CD14-positive monocyte (primary cell): ENCODE measurements around the gene KCTD19. TPM values are rescaled to one million over a fixed set of nuclear protein-coding genes. Genes with fewer than 3 reads are reported as not detected.

Experiments
- DNase-seq, 3 donors: peaks; one replicate each; pipeline ENCODE4 v3.0.0-alpha.2; 2011 to 2022
- H2AFZ ChIP-seq: 2 replicates; pipeline ENCODE4 v1.6.0; 2012; ENCODE audit warnings: mild to moderate bottlenecking, low read depth, low read length, inconsistent platforms; ENCODE audit not compliant: insufficient read depth, poor library complexity, severe bottlenecking
- H3K27ac ChIP-seq, 2 donors: 1 replicate in 1 of 2; 2 replicates in 1 of 2; pipeline ENCODE4 v1.5.1; 2012 to 2013; ENCODE audit warnings: low read length in 2 of 2, control low read depth in 1 of 2, inconsistent platforms in 1 of 2, low read depth in 1 of 2, mild to moderate bottlenecking in 1 of 2
- H3K27me3 ChIP-seq, 2 donors: one replicate each; pipeline versions ENCODE4 v1.6.0 to v1.6.1; 2011 to 2013; ENCODE audit warnings: low read length in 2 of 2; ENCODE audit not compliant: control insufficient read depth in 2 of 2, insufficient read depth in 2 of 2
- H3K36me3 ChIP-seq, 2 donors: replicated peaks in 1 of 2; 1 replicate in 1 of 2; 2 replicates in 1 of 2; pipeline versions ENCODE4 v1.5.1 to v1.6.1; 2012 to 2013; ENCODE audit warnings: low read length in 2 of 2, control low read depth in 1 of 2, inconsistent platforms in 1 of 2, mild to moderate bottlenecking in 1 of 2; ENCODE audit not compliant: insufficient read depth in 2 of 2, control insufficient read depth in 1 of 2
- H3K4me1 ChIP-seq, 2 donors: 1 replicate in 1 of 2; 2 replicates in 1 of 2; pipeline versions ENCODE4 v1.5.1 to v1.6.1; 2012 to 2013; ENCODE audit warnings: low read length in 2 of 2, control low read depth in 1 of 2, inconsistent platforms in 1 of 2, mild to moderate bottlenecking in 1 of 2, moderate library complexity in 1 of 2; ENCODE audit not compliant: insufficient read depth in 2 of 2, control insufficient read depth in 1 of 2
- H3K4me2 ChIP-seq: replicated peaks from 2 replicates; pipeline ENCODE3; 2012; ENCODE audit warnings: low read length, moderate library complexity, mild to moderate bottlenecking; ENCODE audit not compliant: poor library complexity, severe bottlenecking; ENCODE audit errors: extremely low read depth
- H3K4me3 ChIP-seq, 3 experiments: fragments of 200-600 bp in 1 of 3; sonication (generic) in 1 of 3; replicated peaks in 1 of 3; 1 replicate in 2 of 3; 2 replicates in 1 of 3; pipeline ENCODE4 v1.5.1; 2011 to 2013; ENCODE audit warnings: low read length in 3 of 3, mild to moderate bottlenecking in 3 of 3, control low read depth in 2 of 3, low read depth in 2 of 3, inconsistent platforms in 1 of 3, moderate library complexity in 1 of 3
- H3K79me2 ChIP-seq: 2 replicates; pipeline ENCODE4 v1.6.0; 2012; ENCODE audit warnings: mild to moderate bottlenecking, control low read depth, inconsistent platforms, low read length, moderate library complexity; ENCODE audit not compliant: insufficient read depth
- H3K9ac ChIP-seq: 2 replicates; pipeline ENCODE4 v1.6.0; 2017; ENCODE audit warnings: low read length, mild to moderate bottlenecking; ENCODE audit not compliant: insufficient read depth, poor library complexity, severe bottlenecking
- H3K9me3 ChIP-seq, 2 donors: replicated peaks in 1 of 2; 1 replicate in 1 of 2; 2 replicates in 1 of 2; pipeline versions ENCODE4 v1.5.1 to v1.6.1; 2012 to 2013; ENCODE audit warnings: low read length in 2 of 2, control low read depth in 1 of 2; ENCODE audit not compliant: control insufficient read depth in 1 of 2, insufficient read depth in 1 of 2
- H4K20me1 ChIP-seq: 2 replicates; pipeline ENCODE4 v1.6.0; 2012; ENCODE audit warnings: mild to moderate bottlenecking, low read length, control low read depth, moderate library complexity; ENCODE audit not compliant: insufficient read depth
- H3K27ac Mint-ChIP-seq, 7 donors: one replicate each; pipeline ENCODE4 v1.8.0; 2020; ENCODE audit warnings: mild to moderate bottlenecking in 7 of 7, mixed read lengths in 7 of 7, moderate library complexity in 6 of 7, inconsistent platforms in 2 of 7
- H3K27me3 Mint-ChIP-seq, 3 donors: one replicate each; pipeline ENCODE4 v1.8.0; 2021 to 2022; ENCODE audit warnings: low read depth in 3 of 3, mild to moderate bottlenecking in 3 of 3, mixed read lengths in 3 of 3, moderate library complexity in 3 of 3, inconsistent platforms in 1 of 3
- H3K36me3 Mint-ChIP-seq, 2 donors: one replicate each; pipeline ENCODE4 v1.8.0; 2020; ENCODE audit warnings: mixed read lengths in 2 of 2, inconsistent platforms in 1 of 2, mild to moderate bottlenecking in 1 of 2
- H3K4me1 Mint-ChIP-seq: one replicate; pipeline ENCODE4 v1.8.0; 2020; ENCODE audit warnings: mild to moderate bottlenecking, mixed read lengths
- H3K4me3 Mint-ChIP-seq, 2 donors: one replicate each; pipeline ENCODE4 v1.8.0; 2020; ENCODE audit warnings: mild to moderate bottlenecking in 2 of 2, mixed read lengths in 2 of 2, moderate library complexity in 1 of 2
- H3K9me3 Mint-ChIP-seq, 7 donors: one replicate each; pipeline ENCODE4 v1.8.0; 2020 to 2022; ENCODE audit warnings: mixed read lengths in 7 of 7, mild to moderate bottlenecking in 6 of 7, moderate library complexity in 6 of 7, inconsistent platforms in 2 of 7
- CTCF ChIP-seq: fragments of 200-600 bp; IDR thresholded peaks from one replicate; pipeline ENCODE4 v1.8.0; 2022; ENCODE audit warnings: antibody characterized with exemption, mild to moderate bottlenecking
- WGBS: methylation state at CpG from one replicate; pipeline ENCODE4 v1.1.5; 2013; ENCODE audit warnings: missing lambda C conversion rate; ENCODE audit not compliant: insufficient coverage; 5-methylcytosine and 5-hydroxymethylcytosine counted together
- intact Hi-C, 2 donors: fragments of 100-400 bp; cut with micrococcal nuclease; formaldehyde crosslinking; loops; one replicate each; pipeline versions ENCODE4 v1.15.0 to v1.15.1; 2023
- polyA plus RNA-seq, 3 donors: library from polyadenylated mRNA; depleted of rRNA in 1 of 3; unstranded in 2 of 3; stranded (reverse) in 1 of 3; fragments of 300-500 nt in 2 of 3; fragments of >200 nt in 1 of 3; fragmentation: Illumina TruSeq in 2 of 3; gene quantifications; 1 replicate in 2 of 3; 2 replicates in 1 of 3; pipeline ENCODE4 v1.2.3, GENCODE V29; 2012 to 2021

Gene KCTD19
- polyA plus RNA-seq, 3 donors: not detected

GRCh38 chr16:67326115-67326471 is 448 bp downstream of the KCTD19 start:
- H4K20me1 ChIP-seq: no peaks in the 10 kb centered on the region
- peak overlapping the region; percentile 66 for H3K4me2 ChIP-seq
- H3K9ac ChIP-seq: peak overlapping the region; percentile 11
- no peak overlapping the region for H3K27ac ChIP-seq
- peaks cover 26 to 32% of the 10 kb centered on the region in 2 donors for H3K4me1 ChIP-seq
- no peaks in the 10 kb centered on the region for H3K9me3 ChIP-seq
- Mint-ChIP-seq H3K9me3 (peaks cover 0 to 4% (median 0%) of the 10 kb centered on the region in 7 donors), H3K27ac (peak overlapping the region in 2 of 7 donors; percentile 2 to 83), H3K4me3 (peak overlapping the region; percentile 75 to 94), H3K27me3 (peaks cover 20 to 24% (median 23%) of the 10 kb centered on the region in 3 donors), H3K36me3 (peaks cover 2 to 3% of the 10 kb centered on the region in 2 donors), H3K4me1 (peaks cover 29% of the 10 kb centered on the region)
- peak overlapping the region in 2 of 3 experiments; percentile 27 to 58 for H3K4me3 ChIP-seq
- no peaks in the 10 kb centered on the region for H3K79me2 ChIP-seq
- 16% methylated on average over 9 of the region's 11 CpGs for WGBS
- DNase-seq: no peak
- H2AFZ ChIP-seq: peak overlapping the region; percentile 78
- no peaks in the 10 kb centered on the region for H3K36me3 ChIP-seq
- H3K27me3 ChIP-seq: peaks cover 0 to 9% of the 10 kb centered on the region in 2 donors
- no peak for TF ChIP-seq CTCF
- intact Hi-C loops: no loop called here

GRCh38 chr16:67317853-67318252 is 8.7 kb downstream of the KCTD19 start:
- intact Hi-C loops: no loop called here
- Mint-ChIP-seq H3K27me3 (peaks cover 4 to 12% (median 4%) of the 10 kb centered on the region in 3 donors), H3K36me3 (no peaks in the 10 kb centered on the region), H3K27ac (no peak overlapping the region), H3K4me3 (no peak overlapping the region), H3K4me1 (no peaks in the 10 kb centered on the region), H3K9me3 (no peaks in the 10 kb centered on the region)
- H3K27ac ChIP-seq: no peak overlapping the region
- H3K9ac ChIP-seq: no peak overlapping the region
- H3K79me2 ChIP-seq: no peaks in the 10 kb centered on the region
- no peak overlapping the region for H3K4me3 ChIP-seq
- no peaks in the 10 kb centered on the region for H4K20me1 ChIP-seq
- no peak overlapping the region for H3K4me2 ChIP-seq
- no peaks in the 10 kb centered on the region for H3K9me3 ChIP-seq
- H3K36me3 ChIP-seq: no peaks in the 10 kb centered on the region
- H2AFZ ChIP-seq: no peak overlapping the region
- no peak for DNase-seq
- TF ChIP-seq CTCF: no peak
- H3K4me1 ChIP-seq: no peaks in the 10 kb centered on the region
- H3K27me3 ChIP-seq: no peaks in the 10 kb centered on the region
